Measurements from ENCODE around the gene CYP3A5.

GRCh38 chr7:99605527-99605926 lies 74.3 kb downstream of the CYP3A5 start:
- TF ChIP-seq CTCF (conservative IDR thresholded peaks at IDR 0.05; ENCODE audit: low read depth, low read length): no peak
- no peak for TF ChIP-seq EZH2 (IDR thresholded peaks at IDR 0.05; ENCODE audit: low read length, unreplicated experiment)
- no peak for TF ChIP-seq EZH2phosphoT487 (IDR thresholded peaks at IDR 0.05; ENCODE audit: borderline replicate concordance, low read length)

Measured in PC-3 (cell line).